A549 (cell line): Measurements from ENCODE around the gene CDH2. TPM values are rescaled to one million over a fixed set of nuclear protein-coding genes. Genes with fewer than 3 reads are reported as not detected.

Source experiments
- ATAC-seq, 2 experiments: fragments of 200-7000 bp in 1 of 2; fragments of >200 bp in 1 of 2; cut with Nextera tagmentation in 1 of 2; cut with Tn5 transposase in 1 of 2; 3 replicates each; pipeline versions ENCODE4 v1.8.0 to v1.9.1; 2018 to 2020; ENCODE audit warnings: mild to moderate bottlenecking in 1 of 2, moderate library complexity in 1 of 2
- CTCF ChIA-PET: fragments of 300-600 bp; sonication (Branson Sonifier 250); formaldehyde crosslinking; extraction: SDS; loops from one replicate; lab custom pipeline; 2021; ENCODE audit warnings: antibody characterized with exemption, inconsistent platforms; lab: Yijun Ruan, JAX
- POLR2A ChIA-PET: fragments of 350-600 bp; formaldehyde crosslinking; extraction: SDS; loops from one replicate; lab custom pipeline; 2021; ENCODE audit warnings: antibody characterized with exemption, inconsistent platforms; lab: Yijun Ruan, JAX
- DNase-seq, 2 experiments: peaks; one replicate each; pipeline versions ENCODE4 v3.0.0 to v3.0.0-alpha.2; 2011 to 2016; ENCODE audit warnings: low read depth in 1 of 2, low spot score in 1 of 2
- FAIRE-seq: peaks from 2 replicates; lab custom pipeline; 2011; peaks lifted over from hg19 to GRCh38; lab: Jason Lieb, UNC
- H3K27ac ChIP-seq, 2 experiments: fragments of >200 bp; sonication (Bioruptor Twin); formaldehyde crosslinking; 3 replicates each; pipeline ENCODE4 v1.5.1; 2016 to 2017
- H3K4me1 ChIP-seq: fragments of >200 bp; sonication (Bioruptor Twin); formaldehyde crosslinking; 3 replicates; pipeline ENCODE4 v1.6.1; 2016
- H3K4me2 ChIP-seq: fragments of >200 bp; sonication (Bioruptor Twin); formaldehyde crosslinking; 3 replicates; pipeline ENCODE4 v1.6.1; 2016
- H3K4me3 ChIP-seq: fragments of >200 bp; sonication (Bioruptor Twin); formaldehyde crosslinking; 3 replicates; pipeline ENCODE4 v1.5.1; 2016
- H3K9me3 ChIP-seq: fragments of >200 bp; sonication (Bioruptor Twin); formaldehyde crosslinking; 3 replicates; pipeline ENCODE4 v1.6.1; 2016
- CBX2 ChIP-seq: fragments of 200-600 bp; sonication (generic); IDR thresholded peaks from 2 replicates; pipeline ENCODE4 v1.6.1; 2016; ENCODE audit warnings: low read depth, mild to moderate bottlenecking, borderline replicate concordance
- CBX8 ChIP-seq: fragments of 200-600 bp; sonication (generic); IDR thresholded peaks from 2 replicates; pipeline ENCODE4 v1.6.1; 2016
- EHMT2 ChIP-seq: fragments of 200-600 bp; sonication (generic); IDR thresholded peaks from 2 replicates; pipeline ENCODE4 v1.6.1; 2016; ENCODE audit warnings: antibody characterized with exemption, low read depth, mild to moderate bottlenecking, moderate library complexity
- FOSB ChIP-seq: fragments of 250-450 bp; sonication (Bioruptor Pico); IDR thresholded peaks from 2 replicates; pipeline ENCODE4 v1.5.0; 2020; ENCODE audit warnings: mild to moderate bottlenecking, moderate library complexity
- FOXS1 ChIP-seq: fragments of 250-450 bp; sonication (Bioruptor Pico); IDR thresholded peaks from 2 replicates; pipeline ENCODE4 v1.5.0; 2020; ENCODE audit warnings: mild to moderate bottlenecking, moderate library complexity
- GATA3 ChIP-seq: IDR thresholded peaks from 2 replicates; pipeline ENCODE4 v1.6.1; 2012; ENCODE audit warnings: borderline replicate concordance
- HDAC2 ChIP-seq: fragments of 200-600 bp; sonication (generic); IDR thresholded peaks from 2 replicates; pipeline ENCODE4 v1.6.1; 2016
- HMGXB4 ChIP-seq: fragments of 250-450 bp; sonication (Bioruptor Pico); IDR thresholded peaks from 2 replicates; pipeline ENCODE4 v1.5.0; 2021; ENCODE audit warnings: mild to moderate bottlenecking, moderate library complexity, borderline replicate concordance
- HOXB5 ChIP-seq: fragments of 250-450 bp; sonication (Bioruptor Pico); IDR thresholded peaks from 2 replicates; pipeline ENCODE4 v1.5.0; 2020; ENCODE audit warnings: mild to moderate bottlenecking, moderate library complexity
- JUN ChIP-seq, 2 experiments: fragments of >200 bp; sonication (Bioruptor Twin); formaldehyde crosslinking; IDR thresholded peaks; 2 replicates in 1 of 2; 3 replicates in 1 of 2; pipeline ENCODE4 v1.6.1; 2016 to 2017
- JUNB ChIP-seq: fragments of >200 bp; sonication (Bioruptor Twin); formaldehyde crosslinking; IDR thresholded peaks from 2 replicates; pipeline ENCODE4 v1.6.1; 2016
- MAFK ChIP-seq: fragments of 450-650 bp; IDR thresholded peaks from 2 replicates; pipeline ENCODE4 v1.6.1; 2014; ENCODE audit not compliant: partially characterized antibody
- MAZ ChIP-seq: fragments of 150-350 bp; IDR thresholded peaks from 2 replicates; pipeline ENCODE4 v1.6.1; 2014; ENCODE audit warnings: antibody characterized with exemption, low read depth, low read length, borderline replicate concordance
- NPAS2 ChIP-seq: fragments of 250-450 bp; sonication (Bioruptor Pico); IDR thresholded peaks from 2 replicates; pipeline ENCODE4 v1.8.0; 2022; ENCODE audit warnings: mild to moderate bottlenecking, moderate library complexity, borderline replicate concordance
- NR3C1 ChIP-seq: fragments of >200 bp; sonication (Bioruptor Twin); formaldehyde crosslinking; IDR thresholded peaks from 3 replicates; pipeline ENCODE4 v1.6.1; 2017
- PBX3 ChIP-seq: IDR thresholded peaks from 2 replicates; pipeline ENCODE4 v1.6.1; 2012
- RAD21 ChIP-seq, 2 experiments: fragments of >200 bp in 1 of 2; sonication (Bioruptor Twin) in 1 of 2; formaldehyde crosslinking in 1 of 2; IDR thresholded peaks in 1 of 2; conservative IDR thresholded peaks in 1 of 2; 2 replicates in 1 of 2; 3 replicates in 1 of 2; pipeline ENCODE4 v1.6.1; 2012 to 2018; ENCODE audit warnings: inconsistent platforms in 1 of 2
- RCOR1 ChIP-seq: fragments of 150-350 bp; IDR thresholded peaks from 2 replicates; pipeline ENCODE4 v1.6.1; 2014; ENCODE audit warnings: antibody characterized with exemption, low read length, low read depth
- REST ChIP-seq: fragments of 200-600 bp; sonication (generic); IDR thresholded peaks from 2 replicates; pipeline ENCODE4 v1.6.1; 2016; ENCODE audit warnings: antibody characterized with exemption, mild to moderate bottlenecking, moderate library complexity
- RNF2 ChIP-seq: fragments of 200-600 bp; sonication (generic); IDR thresholded peaks from 2 replicates; pipeline ENCODE4 v1.6.1; 2016; ENCODE audit warnings: low read depth, mild to moderate bottlenecking, antibody characterized with exemption, moderate library complexity, borderline replicate concordance
- TP53 ChIP-seq: fragments of 250-450 bp; sonication (Bioruptor Pico); IDR thresholded peaks from 2 replicates; pipeline ENCODE4 v1.5.0; 2021; ENCODE audit warnings: mild to moderate bottlenecking, moderate library complexity
- ZC3H11A ChIP-seq: fragments of 450-650 bp; IDR thresholded peaks from 2 replicates; pipeline ENCODE4 v1.6.1; 2014; ENCODE audit warnings: antibody characterized with exemption, mild to moderate bottlenecking
- ZFP36 ChIP-seq: fragments of 450-650 bp; IDR thresholded peaks from 2 replicates; pipeline ENCODE4 v1.6.1; 2014; ENCODE audit warnings: borderline replicate concordance; ENCODE audit not compliant: partially characterized antibody
- ZSCAN20 ChIP-seq: fragments of 250-450 bp; sonication (Bioruptor Pico); IDR thresholded peaks from 2 replicates; pipeline ENCODE4 v1.8.0; 2022; ENCODE audit warnings: mild to moderate bottlenecking, moderate library complexity
- WGBS: methylation state at CpG from one replicate; pipeline ENCODE4 v1.1.6; 2017; ENCODE audit errors: missing lambda C conversion rate; 5-methylcytosine and 5-hydroxymethylcytosine counted together
- polyA plus RNA-seq, 4 experiments: library from polyadenylated mRNA; depleted of rRNA in 3 of 4; stranded (reverse); fragments of >200 nt; fragmentation: RNase III in 1 of 4; extraction: RNeasy Plus Mini Kit Qiagen cat#74134 plus additional on column Dnase treatment in 1 of 4; gene quantifications; 2 replicates in 3 of 4; 3 replicates in 1 of 4; pipeline ENCODE4 v1.2.3, GENCODE V29; 2011 to 2017

CDH2 gene
- polyA plus RNA-seq, 2 of the 4 experiments (the other 2 are of a cell fraction) = 54.0 to 71.9 TPM

- 82% methylated on average over 5 of the region's 5 CpGs for WGBS
- TF ChIP-seq GATA3 (no peak), HMGXB4 (no peak), ZC3H11A (no peak), MAZ (no peak), CBX2 (no peak), RCOR1 (no peak)
- H3K9me3 ChIP-seq = no peaks in the 10 kb centered on the region
- ChIA-PET CTCF (no interaction called here), POLR2A (interaction anchor here (0.5 kb wide), 1 partner anchor 173 kb away, joined by 3 read pairs; no protein-coding TSS in a partner anchor)
- no peak for ATAC-seq
- no peaks in the 10 kb centered on the region for H3K4me1 ChIP-seq
- H3K4me2 ChIP-seq = no peak overlapping the region
- no peak overlapping the region for H3K4me3 ChIP-seq
- no peak for DNase-seq
- no peak overlapping the region for H3K27ac ChIP-seq
- FAIRE-seq = no peak
These were observed 226.2 kb downstream of the CDH2 start for GRCh38 chr18:27950648-27951228.

- Histone ChIP-seq H3K4me3 (no peak overlapping the region), H3K9me3 (no peaks in the 10 kb centered on the region), H3K27ac (no peak overlapping the region), H3K4me2 (no peak overlapping the region), H3K4me1 (no peaks in the 10 kb centered on the region)
- ATAC-seq (no peak), DNase-seq (no peak), FAIRE-seq (no peak)
- TF ChIP-seq RAD21 (conservative IDR thresholded peaks at IDR 0.05 in 1 of 2, IDR thresholded peaks at IDR 0.05 in 1 of 2) (no peak), FOXS1 (no peak), NPAS2 (CRISPR knock-in tag) (no peak), JUNB (no peak), MAFK (no peak), HDAC2 (no peak), JUN (IDR thresholded peaks at IDR 0.05) (no peak), ZFP36 (no peak)
- ChIA-PET CTCF (no interaction called here), POLR2A (no interaction called here)
- 87% methylated on average over 2 of the region's 2 CpGs for WGBS
These were observed 227.9 kb downstream of the CDH2 start for GRCh38 chr18:27948986-27949385.

GRCh38 chr18:27942706-27943105, 234.2 kb downstream of the CDH2 start:
- 74% methylated on average over 6 of the region's 6 CpGs for WGBS
- POLR2A ChIA-PET = no interaction called here
- H3K4me1 ChIP-seq = no peaks in the 10 kb centered on the region

More at GRCh38 chr18:27942706-27943105, 234.2 kb downstream of the CDH2 start:
- CTCF ChIA-PET = no interaction called here
- FAIRE-seq (no peak), DNase-seq (no peak), ATAC-seq (no peak)
- Histone ChIP-seq H3K4me3 (no peak overlapping the region), H3K4me2 (no peak overlapping the region), H3K27ac (no peak overlapping the region), H3K9me3 (no peaks in the 10 kb centered on the region)
- no peak for TF ChIP-seq EHMT2
- TF ChIP-seq REST = no peak
- no peak for TF ChIP-seq RNF2
- no peak for TF ChIP-seq ZSCAN20 (CRISPR knock-in tag)
- TF ChIP-seq MAFK = no peak
- no peak for TF ChIP-seq FOSB (CRISPR knock-in tag)
- no peak for TF ChIP-seq TP53 (CRISPR knock-in tag)
- TF ChIP-seq ZC3H11A = no peak
- no peak for TF ChIP-seq NR3C1
- TF ChIP-seq PBX3 = no peak
- TF ChIP-seq RAD21 (conservative IDR thresholded peaks at IDR 0.05 in 1 of 2, IDR thresholded peaks at IDR 0.05 in 1 of 2) = no peak
- no peak for TF ChIP-seq HOXB5 (CRISPR knock-in tag)
- TF ChIP-seq CBX8 = no peak
- TF ChIP-seq CBX2 = no peak
